Suprapubic skin (tissue), 4 donors: ENCODE data around the gene MRPS14. TPM values are rescaled to one million over a fixed set of nuclear protein-coding genes. Genes with fewer than 3 reads are reported as not detected.

ENCODE experiments used
- DNase-seq, 2 donors: peaks; one replicate each; pipeline ENCODE4 v3.0.0-alpha.2; 2019; ENCODE audit warnings: low spot score in 2 of 2
- H3K27ac ChIP-seq: fragments of 200-600 bp; sonication (generic); one replicate; pipeline ENCODE4 v1.5.1; 2019
- H3K27me3 ChIP-seq: fragments of 200-600 bp; sonication (generic); one replicate; pipeline ENCODE4 v1.5.1; 2019
- H3K36me3 ChIP-seq: fragments of 200-600 bp; sonication (generic); one replicate; pipeline ENCODE4 v1.5.1; 2019
- H3K4me1 ChIP-seq: fragments of 200-600 bp; sonication (generic); one replicate; pipeline ENCODE4 v1.5.1; 2019
- H3K4me3 ChIP-seq: fragments of 200-600 bp; sonication (generic); one replicate; pipeline ENCODE4 v1.5.1; 2019; ENCODE audit warnings: mild to moderate bottlenecking
- H3K9me3 ChIP-seq: fragments of 200-600 bp; sonication (generic); one replicate; pipeline ENCODE4 v1.5.1; 2019
- EP300 ChIP-seq: sonication (generic); formaldehyde crosslinking; IDR thresholded peaks from one replicate; pipeline ENCODE4 v1.6.1; 2017; ENCODE audit warnings: antibody characterized with exemption
- POLR2A ChIP-seq, 2 donors: fragments of 450-650 bp; IDR thresholded peaks; one replicate each; pipeline ENCODE4 v1.6.1; 2017; ENCODE audit warnings: antibody characterized with exemption in 2 of 2, mild to moderate bottlenecking in 2 of 2, moderate library complexity in 2 of 2
- POLR2AphosphoS5 ChIP-seq, 3 donors: sonication (generic); formaldehyde crosslinking; IDR thresholded peaks; one replicate each; pipeline ENCODE4 v1.6.1; 2017; ENCODE audit warnings: antibody characterized with exemption in 3 of 3
- WGBS: methylation state at CpG from one replicate; pipeline ENCODE4 v1.1.5; 2018; 5-methylcytosine and 5-hydroxymethylcytosine counted together
- total RNA-seq, 4 donors: library from RNA; depleted of rRNA; stranded (reverse); fragments of >200 nt; gene quantifications; one replicate each; pipeline ENCODE4 v1.1.0, GENCODE V29; 2016
- TF ChIP-seq, protein P1 (sequence below), 2 donors: fragments of 200-600 bp in 1 of 2; fragments of 450-650 bp in 1 of 2; sonication (generic) in 1 of 2; IDR thresholded peaks; one replicate each; pipeline ENCODE4 v1.5.1; 2016 to 2019; ENCODE audit warnings: antibody characterized with exemption in 2 of 2, mild to moderate bottlenecking in 1 of 2, moderate library complexity in 1 of 2

MRPS14 gene
- total RNA-seq, 4 donors from 2014 or later = 12.7 to 22.9 (median 17.9) TPM

DNA sequence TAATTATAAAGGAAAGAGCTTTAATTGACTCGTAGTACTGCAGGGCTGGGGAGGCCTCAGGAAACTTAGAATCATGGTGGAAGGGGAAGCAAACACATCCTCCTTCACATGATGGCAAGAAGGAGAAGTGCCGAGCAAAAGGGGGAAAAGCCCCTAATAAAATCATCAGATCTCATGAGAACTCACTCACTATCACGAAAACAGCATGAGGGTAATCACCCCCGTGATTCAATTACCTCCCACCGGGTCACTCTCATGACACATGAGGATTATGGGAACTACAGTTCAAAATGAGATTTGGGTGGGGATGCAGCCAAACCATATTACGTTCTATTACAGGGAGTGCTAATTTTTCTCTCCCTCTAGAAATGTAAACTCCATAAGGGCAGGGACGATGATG lies 14.2 kb upstream of the MRPS14 start:
- Histone ChIP-seq H3K36me3 (no peaks in the 10 kb centered on the region), H3K4me1 (no peaks in the 10 kb centered on the region), H3K4me3 (no peak overlapping the region), H3K27me3 (no peaks in the 10 kb centered on the region), H3K9me3 (no peaks in the 10 kb centered on the region), H3K27ac (no peak overlapping the region)
- 80% methylated on average over 7 of the region's 7 CpGs for WGBS
- TF ChIP-seq POLR2A (IDR thresholded peaks at IDR 0.05) (no peak), EP300 (no peak), POLR2AphosphoS5 (IDR thresholded peaks at IDR 0.05) (no peak)
- TF ChIP-seq, protein P1, sequence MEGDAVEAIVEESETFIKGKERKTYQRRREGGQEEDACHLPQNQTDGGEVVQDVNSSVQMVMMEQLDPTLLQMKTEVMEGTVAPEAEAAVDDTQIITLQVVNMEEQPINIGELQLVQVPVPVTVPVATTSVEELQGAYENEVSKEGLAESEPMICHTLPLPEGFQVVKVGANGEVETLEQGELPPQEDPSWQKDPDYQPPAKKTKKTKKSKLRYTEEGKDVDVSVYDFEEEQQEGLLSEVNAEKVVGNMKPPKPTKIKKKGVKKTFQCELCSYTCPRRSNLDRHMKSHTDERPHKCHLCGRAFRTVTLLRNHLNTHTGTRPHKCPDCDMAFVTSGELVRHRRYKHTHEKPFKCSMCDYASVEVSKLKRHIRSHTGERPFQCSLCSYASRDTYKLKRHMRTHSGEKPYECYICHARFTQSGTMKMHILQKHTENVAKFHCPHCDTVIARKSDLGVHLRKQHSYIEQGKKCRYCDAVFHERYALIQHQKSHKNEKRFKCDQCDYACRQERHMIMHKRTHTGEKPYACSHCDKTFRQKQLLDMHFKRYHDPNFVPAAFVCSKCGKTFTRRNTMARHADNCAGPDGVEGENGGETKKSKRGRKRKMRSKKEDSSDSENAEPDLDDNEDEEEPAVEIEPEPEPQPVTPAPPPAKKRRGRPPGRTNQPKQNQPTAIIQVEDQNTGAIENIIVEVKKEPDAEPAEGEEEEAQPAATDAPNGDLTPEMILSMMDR (IDR thresholded peaks at IDR 0.05) = no peak
- DNase-seq = no peak

GRCh38 chr1:175036476-175036875 lies 13.3 kb upstream of the MRPS14 start:
- DNase-seq = no peak
- H3K27ac ChIP-seq = no peak overlapping the region
- no peaks in the 10 kb centered on the region for H3K36me3 ChIP-seq
- H3K4me3 ChIP-seq = no peak overlapping the region
- H3K27me3 ChIP-seq = no peaks in the 10 kb centered on the region
- TF ChIP-seq POLR2A (IDR thresholded peaks at IDR 0.05) (no peak), POLR2AphosphoS5 (IDR thresholded peaks at IDR 0.05) (no peak), EP300 (no peak)
- TF ChIP-seq, protein P1 (IDR thresholded peaks at IDR 0.05) = no peak
- WGBS = 66% methylated on average over 3 of the region's 3 CpGs
- H3K4me1 ChIP-seq = no peaks in the 10 kb centered on the region
- no peaks in the 10 kb centered on the region for H3K9me3 ChIP-seq

DNA sequence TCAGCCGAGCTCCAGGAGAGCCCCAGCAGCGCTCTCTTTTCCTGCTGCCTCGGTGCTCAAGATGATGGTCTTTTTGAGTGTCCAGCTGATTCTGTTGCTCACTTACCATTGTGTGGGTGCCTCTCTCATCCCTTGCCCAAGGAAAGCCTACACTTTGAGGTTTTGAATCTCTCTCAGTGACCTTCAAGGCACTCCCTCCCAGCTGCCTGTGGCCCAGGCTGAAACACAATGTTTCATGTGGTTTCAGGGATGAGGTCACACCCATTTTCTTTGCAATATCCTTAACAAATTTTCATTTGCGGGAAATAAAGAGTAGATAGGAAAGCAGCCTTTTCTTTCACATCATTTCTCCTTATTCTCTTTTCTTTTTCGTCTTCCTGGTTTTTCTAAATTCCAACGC lies 12.6 kb upstream of the MRPS14 start:
- no peak for DNase-seq
- Histone ChIP-seq H3K27me3 (no peaks in the 10 kb centered on the region), H3K27ac (no peak overlapping the region), H3K4me3 (no peak overlapping the region), H3K36me3 (no peaks in the 10 kb centered on the region), H3K4me1 (no peaks in the 10 kb centered on the region), H3K9me3 (no peaks in the 10 kb centered on the region)
- 81% methylated on average over 6 of the region's 6 CpGs for WGBS
- TF ChIP-seq EP300 (no peak), POLR2A (IDR thresholded peaks at IDR 0.05) (no peak), POLR2AphosphoS5 (IDR thresholded peaks at IDR 0.05) (no peak)
- TF ChIP-seq, protein P1 (IDR thresholded peaks at IDR 0.05) = no peak

- no peak for DNase-seq
- no peak overlapping the region for H3K4me3 ChIP-seq
- H3K36me3 ChIP-seq = no peaks in the 10 kb centered on the region
- H3K9me3 ChIP-seq = no peaks in the 10 kb centered on the region
- no peak overlapping the region for H3K27ac ChIP-seq
- no peaks in the 10 kb centered on the region for H3K27me3 ChIP-seq
- TF ChIP-seq, protein P1 (IDR thresholded peaks at IDR 0.05) = no peak
- H3K4me1 ChIP-seq = peaks cover 1% of the 10 kb centered on the region
- WGBS = 78% methylated on average over 2 of the region's 2 CpGs
These were observed 11.6 kb upstream of the MRPS14 start for GRCh38 chr1:175034775-175035174.

DNA sequence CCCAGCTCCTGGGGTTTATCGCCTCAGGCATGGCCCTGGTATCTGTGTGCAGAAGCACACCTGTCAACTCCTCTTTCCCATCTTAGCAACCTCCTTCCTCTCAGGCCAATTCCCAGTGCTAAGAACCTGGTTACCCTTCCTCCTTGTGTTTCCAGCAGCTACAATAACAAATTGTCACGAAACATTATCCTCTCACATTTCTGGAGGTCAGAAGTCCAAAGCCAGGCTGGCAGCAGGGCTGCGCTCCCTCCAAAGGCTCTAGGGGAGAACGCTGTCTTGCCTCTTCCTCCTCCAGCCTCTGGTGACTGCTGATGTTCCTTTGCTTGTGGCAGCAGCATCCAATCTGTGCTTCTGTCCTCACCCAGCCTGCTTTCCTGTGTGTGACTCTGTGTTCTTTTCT lies 10.7 kb upstream of the MRPS14 start:
- H3K9me3 ChIP-seq = no peaks in the 10 kb centered on the region
- TF ChIP-seq POLR2A (IDR thresholded peaks at IDR 0.05) (no peak), EP300 (no peak), POLR2AphosphoS5 (IDR thresholded peaks at IDR 0.05) (no peak)
- TF ChIP-seq, protein P1 (IDR thresholded peaks at IDR 0.05) = no peak
- no peak overlapping the region for H3K27ac ChIP-seq
- H3K27me3 ChIP-seq = no peaks in the 10 kb centered on the region
- DNase-seq = no peak
- 91% methylated on average over 4 of the region's 4 CpGs for whole genome bisulfite sequencing
- H3K4me3 ChIP-seq = no peak overlapping the region
- no peaks in the 10 kb centered on the region for H3K36me3 ChIP-seq
- H3K4me1 ChIP-seq = peaks cover 4% of the 10 kb centered on the region
